Upper lobe of left lung (tissue), 4 donors: Measurements from ENCODE around the gene SEL1L.

ENCODE experiments used
- EP300 ChIP-seq, 4 donors: sonication (generic); formaldehyde crosslinking; IDR thresholded peaks; one replicate each; pipeline ENCODE4 v1.5.1; 2017; ENCODE audit warnings: antibody characterized with exemption in 4 of 4, control low read depth in 2 of 4
- POLR2A ChIP-seq, 4 donors: fragments of 450-650 bp; IDR thresholded peaks; one replicate each; pipeline ENCODE4 v1.5.1; 2016 to 2017; ENCODE audit warnings: antibody characterized with exemption in 4 of 4, mild to moderate bottlenecking in 2 of 4
- TF ChIP-seq, protein P1 (sequence below), 6 experiments: fragments of 450-650 bp in 4 of 6; fragments of 200-600 bp in 2 of 6; sonication (generic) in 2 of 6; IDR thresholded peaks; one replicate each; pipeline ENCODE4 v1.5.1; 2016 to 2019; ENCODE audit warnings: antibody characterized with exemption in 6 of 6

DNA sequence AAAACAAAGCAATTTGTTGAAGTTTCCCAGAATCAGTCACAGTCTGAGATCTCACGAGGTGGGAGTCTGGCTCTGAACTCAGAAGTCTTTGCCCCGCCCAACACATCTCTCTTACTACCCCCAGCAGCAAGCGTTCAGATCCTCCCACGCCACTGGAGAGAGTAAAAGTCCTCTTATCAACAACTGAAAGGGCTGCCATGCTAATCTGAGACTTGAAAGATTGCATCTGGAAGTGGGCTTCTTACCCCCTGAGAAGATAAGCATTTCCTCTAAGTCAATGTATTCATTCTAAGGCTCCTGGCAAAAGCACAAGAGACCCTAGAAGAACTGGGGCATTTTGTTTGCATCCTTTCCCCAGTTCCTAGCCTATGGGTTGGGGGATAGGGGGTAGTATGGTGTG, 99.4 kb downstream of the SEL1L start:
- TF ChIP-seq, protein P1, sequence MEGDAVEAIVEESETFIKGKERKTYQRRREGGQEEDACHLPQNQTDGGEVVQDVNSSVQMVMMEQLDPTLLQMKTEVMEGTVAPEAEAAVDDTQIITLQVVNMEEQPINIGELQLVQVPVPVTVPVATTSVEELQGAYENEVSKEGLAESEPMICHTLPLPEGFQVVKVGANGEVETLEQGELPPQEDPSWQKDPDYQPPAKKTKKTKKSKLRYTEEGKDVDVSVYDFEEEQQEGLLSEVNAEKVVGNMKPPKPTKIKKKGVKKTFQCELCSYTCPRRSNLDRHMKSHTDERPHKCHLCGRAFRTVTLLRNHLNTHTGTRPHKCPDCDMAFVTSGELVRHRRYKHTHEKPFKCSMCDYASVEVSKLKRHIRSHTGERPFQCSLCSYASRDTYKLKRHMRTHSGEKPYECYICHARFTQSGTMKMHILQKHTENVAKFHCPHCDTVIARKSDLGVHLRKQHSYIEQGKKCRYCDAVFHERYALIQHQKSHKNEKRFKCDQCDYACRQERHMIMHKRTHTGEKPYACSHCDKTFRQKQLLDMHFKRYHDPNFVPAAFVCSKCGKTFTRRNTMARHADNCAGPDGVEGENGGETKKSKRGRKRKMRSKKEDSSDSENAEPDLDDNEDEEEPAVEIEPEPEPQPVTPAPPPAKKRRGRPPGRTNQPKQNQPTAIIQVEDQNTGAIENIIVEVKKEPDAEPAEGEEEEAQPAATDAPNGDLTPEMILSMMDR (IDR thresholded peaks at IDR 0.05): no peak
- TF ChIP-seq POLR2A (IDR thresholded peaks at IDR 0.05) (no peak), EP300 (IDR thresholded peaks at IDR 0.05) (no peak)
